ENCODE measurements around the gene HS3ST3A1. TPM values are rescaled to one million over a fixed set of nuclear protein-coding genes. Genes with fewer than 3 reads are reported as not detected.

HS3ST3A1 gene
- total RNA-seq, 1 donor from 2014 or later, result 0.16 TPM

- no peak for DNase-seq
- Histone ChIP-seq H3K9me3 (replicated peaks) (no peaks in the 10 kb centered on the region), H3K27me3 (ENCODE audit: low read depth) (no peaks in the 10 kb centered on the region), H3K4me3 (no peak overlapping the region), H3K4me1 (no peaks in the 10 kb centered on the region), H3K27ac (replicated peaks) (no peak overlapping the region), H3K36me3 (no peaks in the 10 kb centered on the region)
- TF ChIP-seq CTCF (IDR thresholded peaks at IDR 0.05; ENCODE audit: borderline replicate concordance), result no peak
- intact Hi-C loops (cut with micrococcal nuclease), result no loop called here
These were observed 139.6 kb downstream of the HS3ST3A1 start for GRCh38 chr17:13462146-13462545.

- H3K4me3 ChIP-seq, result no peak overlapping the region
- TF ChIP-seq CTCF (IDR thresholded peaks at IDR 0.05; ENCODE audit: borderline replicate concordance), result no peak
These were observed 141.3 kb downstream of the HS3ST3A1 start for GRCh38 chr17:13460261-13461000.

GRCh38 chr17:13457783-13458182, 143.9 kb downstream of the HS3ST3A1 start:
- H3K4me3 ChIP-seq, result no peak overlapping the region
- H3K4me1 ChIP-seq, result no peaks in the 10 kb centered on the region
- H3K9me3 ChIP-seq (replicated peaks), result no peaks in the 10 kb centered on the region
- intact Hi-C loops (cut with micrococcal nuclease), result no loop called here
- H3K27me3 ChIP-seq (ENCODE audit: low read depth), result no peaks in the 10 kb centered on the region
- TF ChIP-seq CTCF (IDR thresholded peaks at IDR 0.05; ENCODE audit: borderline replicate concordance), result no peak
- H3K27ac ChIP-seq (replicated peaks), result no peak overlapping the region
- H3K36me3 ChIP-seq, result no peaks in the 10 kb centered on the region
- no peak for DNase-seq

More at GRCh38 chr17:13460261-13461000, 141.3 kb downstream of the HS3ST3A1 start:
- H3K4me1 ChIP-seq, result no peaks in the 10 kb centered on the region
- H3K9me3 ChIP-seq (replicated peaks), result no peaks in the 10 kb centered on the region
- H3K36me3 ChIP-seq, result no peaks in the 10 kb centered on the region
- no peak overlapping the region for H3K27ac ChIP-seq (replicated peaks)
- no peaks in the 10 kb centered on the region for H3K27me3 ChIP-seq (ENCODE audit: low read depth)
- no peak for DNase-seq
- intact Hi-C loops (cut with micrococcal nuclease), result no loop called here

Small RNA genes within 50 kb of the gene (microRNA-seq; reads per million reads assigned to microRNA genes)
- not detected for gene MIR548H3

Measured in left ventricle myocardium inferior (tissue), 1 donor.